Uterus (tissue), 2 donors: ENCODE results near the gene LYPD3.

Experiments used
- CTCF ChIP-seq, 4 experiments: fragments of 200-600 bp in 2 of 4; fragments of 450-650 bp in 2 of 4; sonication (generic) in 2 of 4; IDR thresholded peaks; one replicate each; pipeline ENCODE4 v1.5.1; 2016 to 2019; ENCODE audit warnings: antibody characterized with exemption in 4 of 4, mild to moderate bottlenecking in 2 of 4, moderate library complexity in 1 of 4
- POLR2A ChIP-seq, 2 donors: fragments of 450-650 bp; IDR thresholded peaks; one replicate each; pipeline ENCODE4 v1.6.1; 2016; ENCODE audit warnings: antibody characterized with exemption in 2 of 2, mild to moderate bottlenecking in 1 of 2, moderate library complexity in 1 of 2

- no peak for TF ChIP-seq CTCF (IDR thresholded peaks at IDR 0.05)
- no peak for TF ChIP-seq POLR2A (IDR thresholded peaks at IDR 0.05)
Observed at GRCh38 chr19:43479961-43480561, 14.7 kb upstream of the LYPD3 start.
